Left ventricle myocardium inferior (tissue), 1 donor: Measurements from ENCODE around the gene KAZN. TPM values are rescaled to one million over a fixed set of nuclear protein-coding genes. Genes with fewer than 3 reads are reported as not detected.

Experiments
- DNase-seq: peaks from one replicate; pipeline ENCODE4 v3.0.0-alpha.2; 2020
- H3K27ac ChIP-seq: fragments of 200-600 bp; replicated peaks from 2 replicates; pipeline ENCODE4 v1.8.0; 2021
- H3K27me3 ChIP-seq: fragments of 200-600 bp; 2 replicates; pipeline ENCODE4 v1.8.0; 2021; ENCODE audit warnings: low read depth
- H3K36me3 ChIP-seq: fragments of 200-600 bp; 2 replicates; pipeline ENCODE4 v1.8.0; 2021
- H3K4me1 ChIP-seq: fragments of 200-600 bp; 2 replicates; pipeline ENCODE4 v1.8.0; 2021
- H3K4me3 ChIP-seq: fragments of 200-600 bp; 2 replicates; pipeline ENCODE4 v1.8.0; 2021; ENCODE audit warnings: mild to moderate bottlenecking, moderate library complexity
- H3K9me3 ChIP-seq: fragments of 200-600 bp; replicated peaks from 2 replicates; pipeline ENCODE4 v1.8.0; 2021
- intact Hi-C: fragments of 100-400 bp; cut with micrococcal nuclease; formaldehyde crosslinking; loops from one replicate; pipeline ENCODE4 v1.11.0; 2022
- total RNA-seq: library from RNA; stranded (reverse); fragmentation: NEBNext Ultra II Directional; extraction: Animal tissue kit (Norgen Biotek cat#: 25700); gene quantifications from one replicate; pipeline ENCODE4 v1.2.1, GENCODE V29; 2021
- TF ChIP-seq, protein P1 (sequence below): fragments of 200-600 bp; IDR thresholded peaks from 2 replicates; pipeline ENCODE4 v1.8.0; 2021; ENCODE audit warnings: antibody characterized with exemption, mild to moderate bottlenecking, borderline replicate concordance
- donor health status: DM: no; HTN: yes; CAD: no; lungs with severe emphysema.

KAZN gene
- total RNA-seq, 1 donor from 2014 or later: 2.2 TPM

DNA sequence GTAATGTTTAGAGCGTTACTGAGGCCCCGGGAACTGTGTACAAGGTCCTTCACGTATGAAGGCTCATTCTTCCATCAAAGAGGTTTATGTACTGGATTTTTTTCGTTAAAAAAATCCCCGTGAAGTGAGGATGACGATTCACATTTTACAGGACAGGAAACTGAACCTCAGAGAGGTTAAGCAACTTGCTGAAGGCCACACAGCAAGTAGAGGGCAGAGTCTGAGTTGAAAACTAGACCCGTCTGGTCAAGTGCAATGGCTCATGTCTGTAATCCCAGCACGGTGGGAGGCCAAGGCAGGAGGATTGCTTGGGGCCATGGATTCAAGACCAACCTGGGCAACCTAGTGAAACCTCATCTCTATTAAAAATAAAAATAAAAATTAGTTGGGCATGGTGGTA, 140.2 kb downstream of the KAZN start:
- H3K36me3 ChIP-seq: no peaks in the 10 kb centered on the region
- DNase-seq: no peak
- no peak overlapping the region for H3K27ac ChIP-seq
- no peak overlapping the region for H3K4me3 ChIP-seq
- intact Hi-C loops: no loop called here
- H3K9me3 ChIP-seq: no peaks in the 10 kb centered on the region
- H3K4me1 ChIP-seq: no peaks in the 10 kb centered on the region
- TF ChIP-seq, protein P1, sequence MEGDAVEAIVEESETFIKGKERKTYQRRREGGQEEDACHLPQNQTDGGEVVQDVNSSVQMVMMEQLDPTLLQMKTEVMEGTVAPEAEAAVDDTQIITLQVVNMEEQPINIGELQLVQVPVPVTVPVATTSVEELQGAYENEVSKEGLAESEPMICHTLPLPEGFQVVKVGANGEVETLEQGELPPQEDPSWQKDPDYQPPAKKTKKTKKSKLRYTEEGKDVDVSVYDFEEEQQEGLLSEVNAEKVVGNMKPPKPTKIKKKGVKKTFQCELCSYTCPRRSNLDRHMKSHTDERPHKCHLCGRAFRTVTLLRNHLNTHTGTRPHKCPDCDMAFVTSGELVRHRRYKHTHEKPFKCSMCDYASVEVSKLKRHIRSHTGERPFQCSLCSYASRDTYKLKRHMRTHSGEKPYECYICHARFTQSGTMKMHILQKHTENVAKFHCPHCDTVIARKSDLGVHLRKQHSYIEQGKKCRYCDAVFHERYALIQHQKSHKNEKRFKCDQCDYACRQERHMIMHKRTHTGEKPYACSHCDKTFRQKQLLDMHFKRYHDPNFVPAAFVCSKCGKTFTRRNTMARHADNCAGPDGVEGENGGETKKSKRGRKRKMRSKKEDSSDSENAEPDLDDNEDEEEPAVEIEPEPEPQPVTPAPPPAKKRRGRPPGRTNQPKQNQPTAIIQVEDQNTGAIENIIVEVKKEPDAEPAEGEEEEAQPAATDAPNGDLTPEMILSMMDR: no peak
- peaks cover 87% of the 10 kb centered on the region for H3K27me3 ChIP-seq

GRCh38 chr1:14739082-14739832, 140.8 kb downstream of the KAZN start:
- Histone ChIP-seq H3K4me1 (no peaks in the 10 kb centered on the region), H3K27ac (no peak overlapping the region), H3K4me3 (no peak overlapping the region), H3K27me3 (peaks cover 87% of the 10 kb centered on the region), H3K36me3 (no peaks in the 10 kb centered on the region), H3K9me3 (no peaks in the 10 kb centered on the region)
- DNase-seq: no peak
- TF ChIP-seq, protein P1: no peak
- intact Hi-C loops: no loop called here

- H3K27me3 ChIP-seq: peaks cover 79% of the 10 kb centered on the region
- TF ChIP-seq, protein P1: no peak
- DNase-seq: no peak
- intact Hi-C loops: no loop called here
- no peaks in the 10 kb centered on the region for H3K36me3 ChIP-seq
- H3K4me3 ChIP-seq: no peak overlapping the region
- H3K9me3 ChIP-seq: no peaks in the 10 kb centered on the region
- no peak overlapping the region for H3K27ac ChIP-seq
- H3K4me1 ChIP-seq: no peaks in the 10 kb centered on the region
Measured at GRCh38 chr1:14740016-14740415, 141.5 kb downstream of the KAZN start.

- intact Hi-C loops: no loop called here
- Histone ChIP-seq H3K9me3 (no peaks in the 10 kb centered on the region), H3K4me3 (no peak overlapping the region), H3K27me3 (peaks cover 79% of the 10 kb centered on the region), H3K27ac (no peak overlapping the region), H3K4me1 (no peaks in the 10 kb centered on the region), H3K36me3 (no peaks in the 10 kb centered on the region)
- no peak for DNase-seq
- TF ChIP-seq, protein P1: no peak
Measured at GRCh38 chr1:14741082-14741481, 142.6 kb downstream of the KAZN start.

DNA sequence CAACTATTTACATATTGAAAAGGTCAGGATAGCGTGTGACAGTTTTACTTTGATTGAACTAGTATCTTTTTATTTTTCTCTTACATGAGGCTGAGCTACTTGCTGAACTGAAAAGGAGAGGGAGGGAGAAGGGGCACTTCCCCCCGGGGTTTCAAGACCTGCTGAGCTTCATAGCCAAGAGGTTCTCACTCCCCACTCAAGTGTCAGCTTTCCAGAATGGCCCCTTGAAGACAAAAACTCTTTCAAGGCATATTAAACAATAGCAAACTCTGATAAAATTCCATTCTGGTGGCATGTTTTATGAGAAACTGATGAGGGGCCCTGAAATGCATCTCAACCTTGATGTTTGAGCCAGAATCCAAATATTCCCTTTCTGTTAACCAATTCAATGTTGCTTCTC, 143.0 kb downstream of the KAZN start:
- Histone ChIP-seq H3K27ac (no peak overlapping the region), H3K9me3 (no peaks in the 10 kb centered on the region), H3K4me1 (no peaks in the 10 kb centered on the region), H3K27me3 (peaks cover 79% of the 10 kb centered on the region), H3K4me3 (no peak overlapping the region), H3K36me3 (no peaks in the 10 kb centered on the region)
- intact Hi-C loops: no loop called here
- no peak for DNase-seq
- TF ChIP-seq, protein P1: no peak
